GM12878 (cell line): ENCODE data around the gene FCAMR. TPM values are rescaled to one million over a fixed set of nuclear protein-coding genes. Genes with fewer than 3 reads are reported as not detected.

ENCODE experiments used
- ATAC-seq: fragments of 200-7000 bp; cut with Tn5 transposase; 3 replicates; pipeline ENCODE4 v1.9.1; 2020; ENCODE audit warnings: mild to moderate bottlenecking, moderate library complexity
- BruUV-seq: library from RNA; stranded (reverse); fragments of 400-500 nt; replicated peaks from 2 replicates; lab custom pipeline; 2021; lab: Mats Ljungman, UMichigan
- CTCF ChIA-PET: fragments of 300-600 bp; sonication (Branson Sonifier 250); formaldehyde crosslinking; extraction: SDS; loops from one replicate; lab custom pipeline; 2021; ENCODE audit warnings: inconsistent platforms; lab: Yijun Ruan, JAX
- POLR2A ChIA-PET: fragments of 350-600 bp; formaldehyde crosslinking; extraction: SDS; loops from one replicate; lab custom pipeline; 2021; ENCODE audit warnings: inconsistent platforms; lab: Charles Lee
- RAD21 ChIA-PET: fragments of 300-600 bp; sonication (Branson Sonifier 250); formaldehyde crosslinking; loops from one replicate; lab custom pipeline; 2023; ENCODE audit warnings: antibody characterized with exemption; ENCODE audit not compliant: unreplicated experiment; lab: Charles Lee
- SMC1A ChIA-PET: fragments of 300-600 bp; sonication (Branson Sonifier 250); formaldehyde crosslinking; loops from one replicate; lab custom pipeline; 2023; ENCODE audit not compliant: unreplicated experiment, uncharacterized antibody; lab: Charles Lee
- DNase-seq: peaks from one replicate; pipeline ENCODE4 v3.0.0-alpha.2; 2011; ENCODE audit warnings: low read depth, low spot score
- FAIRE-seq: peaks from 3 replicates; lab custom pipeline; 2011; peaks lifted over from hg19 to GRCh38; lab: Jason Lieb, UNC
- H2AFZ ChIP-seq: 2 replicates; pipeline ENCODE4 v1.6.0; 2011; ENCODE audit warnings: low read depth, low read length, control low read depth; ENCODE audit not compliant: control insufficient read depth
- H3K27ac ChIP-seq: 2 replicates; pipeline ENCODE4 v1.5.1; 2011; ENCODE audit warnings: control low read depth; ENCODE audit not compliant: control insufficient read depth, insufficient read depth
- H3K27me3 ChIP-seq, 2 experiments: replicated peaks in 1 of 2; 2 replicates each; pipeline versions ENCODE4 v1.6.0 to v1.6.1; 2011; ENCODE audit warnings: low read length in 1 of 2; ENCODE audit not compliant: control insufficient read depth in 2 of 2, insufficient read depth in 2 of 2
- H3K36me3 ChIP-seq, 2 experiments: 2 replicates each; pipeline ENCODE4 v1.5.1; 2011; ENCODE audit warnings: low read length in 1 of 2; ENCODE audit not compliant: control insufficient read depth in 2 of 2, insufficient read depth in 2 of 2
- H3K4me1 ChIP-seq: 2 replicates; pipeline ENCODE4 v1.6.1; 2011; ENCODE audit warnings: mild to moderate bottlenecking, low read length, moderate library complexity, mixed read lengths; ENCODE audit not compliant: control insufficient read depth, insufficient read depth
- H3K4me2 ChIP-seq: 2 replicates; pipeline ENCODE4 v1.6.0; 2011; ENCODE audit warnings: control low read depth; ENCODE audit not compliant: control insufficient read depth, insufficient read depth
- H3K4me3 ChIP-seq: fragments of 200-600 bp; sonication (generic); 2 replicates; pipeline ENCODE4 v1.5.1; 2016
- H3K79me2 ChIP-seq: 2 replicates; pipeline ENCODE4 v1.6.0; 2011; ENCODE audit warnings: low read length; ENCODE audit not compliant: control insufficient read depth, insufficient read depth
- H3K9ac ChIP-seq: 2 replicates; pipeline ENCODE4 v1.8.0; 2011; ENCODE audit warnings: low read length, control low read depth, mixed read lengths; ENCODE audit not compliant: control insufficient read depth, insufficient read depth
- H3K9me3 ChIP-seq: replicated peaks from 3 replicates; pipeline ENCODE4 v1.5.1; 2011; ENCODE audit warnings: mild to moderate bottlenecking, low read length; ENCODE audit not compliant: control insufficient read depth, insufficient read depth
- H4K20me1 ChIP-seq: 2 replicates; pipeline ENCODE4 v1.6.0; 2011; ENCODE audit not compliant: control insufficient read depth, insufficient read depth
- BMI1 ChIP-seq: fragments of 450-650 bp; IDR thresholded peaks from 2 replicates; pipeline ENCODE4 v1.6.1; 2016; ENCODE audit warnings: mild to moderate bottlenecking, moderate library complexity, borderline replicate concordance
- CUX1 ChIP-seq: IDR thresholded peaks from 2 replicates; pipeline ENCODE4 v1.6.1; 2012; ENCODE audit warnings: improper control_type of control experiment, low read depth, low read length; ENCODE audit not compliant: insufficient replicate concordance
- DPF2 ChIP-seq: fragments of 450-650 bp; IDR thresholded peaks from 2 replicates; pipeline ENCODE4 v1.6.1; 2017; ENCODE audit warnings: mild to moderate bottlenecking
- NFYB ChIP-seq: IDR thresholded peaks from 2 replicates; pipeline ENCODE4 v1.6.1; 2011; ENCODE audit warnings: low read depth, mild to moderate bottlenecking, low read length, improper control_type of control experiment, moderate library complexity; ENCODE audit not compliant: insufficient read depth
- POLR2A ChIP-seq: IDR thresholded peaks from 2 replicates; pipeline ENCODE4 v1.6.1; 2011; ENCODE audit warnings: low read depth, mild to moderate bottlenecking, low read length
- RUNX3 ChIP-seq: IDR thresholded peaks from 2 replicates; pipeline ENCODE4 v1.6.1; 2012; ENCODE audit warnings: low read length, inconsistent platforms
- SP1 ChIP-seq: IDR thresholded peaks from one replicate; pipeline ENCODE4 v1.6.1; 2011; ENCODE audit warnings: low read depth, low read length
- STAT3 ChIP-seq: IDR thresholded peaks from 2 replicates; pipeline ENCODE4 v1.6.1; 2011; ENCODE audit warnings: low read depth, low read length, improper control_type of control experiment
- WGBS: methylation state at CpG from one replicate; pipeline ENCODE4 v1.1.6; 2016; ENCODE audit warnings: low lambda C conversion rate; ENCODE audit not compliant: insufficient replicate concordance, insufficient coverage; ENCODE audit errors: missing lambda C conversion rate; 5-methylcytosine and 5-hydroxymethylcytosine counted together
- in situ Hi-C: fragments of 300-500 bp; cut with MboI; formaldehyde crosslinking; loops from 9 replicates; pipeline ENCODE4 v1.14.3; 2018; ENCODE audit warnings: mixed read lengths
- intact Hi-C: fragments of 100-400 bp; cut with micrococcal nuclease; formaldehyde crosslinking; loops from one replicate; pipeline ENCODE4 v1.14.2; 2022; ENCODE audit not compliant: unreplicated experiment
- polyA plus RNA-seq, 11 experiments: library from polyadenylated mRNA; depleted of rRNA in 4 of 11; unstranded in 6 of 11; stranded (reverse) in 5 of 11; fragments of >200 nt; fragmentation: Nextera tagmentation in 4 of 11; fragmentation: Illumina TruSeq in 1 of 11; extraction: Ambion mirVana in 4 of 11; extraction: Trizol in 1 of 11; gene quantifications; 1 replicate in 1 of 11; 2 replicates in 10 of 11; pipeline versions ENCODE4 v1.2.1 to v1.2.3, GENCODE V29; 2011 to 2016; ENCODE audit warnings: inconsistent platforms in 2 of 11, missing spikeins in 2 of 11, low read depth in 1 of 11
- total RNA-seq, 4 experiments: library from RNA; depleted of rRNA in 3 of 4; stranded (reverse); fragments of >200 nt in 3 of 4; fragmentation: Illumina TruSeq in 1 of 4; extraction: Trizol in 1 of 4; gene quantifications; 2 replicates each; pipeline versions ENCODE4 v1.2.1 to v1.2.3, GENCODE V29; 2013 to 2021
- TF ChIP-seq, protein P1 (sequence below): fragments of 450-650 bp; IDR thresholded peaks from 2 replicates; pipeline ENCODE4 v1.6.1; 2016; ENCODE audit warnings: mild to moderate bottlenecking

Gene FCAMR
- total and polyA plus RNA-seq, 10 of the 15 experiments (the other 5 are each of a cell fraction or from before 2014, with no cell fraction given), result 0.04 to 0.15 (median 0.06) TPM; not detected in 3

DNA sequence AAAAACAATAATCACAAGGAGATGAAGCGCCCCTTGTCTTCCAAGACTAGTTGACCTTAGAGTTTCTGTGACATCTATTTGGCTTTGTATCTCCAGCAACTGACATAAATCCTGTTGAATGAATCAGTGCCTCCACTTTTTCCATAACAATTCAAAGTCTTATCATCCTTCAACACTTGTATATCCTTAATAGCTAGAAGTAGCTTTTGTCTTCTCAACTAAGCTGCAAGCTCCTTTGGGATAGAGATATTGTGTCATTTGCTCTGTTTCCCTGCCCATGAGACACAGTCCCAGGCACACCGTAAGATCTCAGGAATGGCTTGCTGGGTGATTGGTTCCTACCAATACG lies 29.7 kb downstream of the FCAMR start:
- H3K79me2 ChIP-seq, result no peaks in the 10 kb centered on the region
- ChIA-PET SMC1A (interaction anchor here (0.6 to 1.4 kb wide), 7 partner anchors 9 to 221 kb away, joined by 3 read pairs; partner anchors contain the start of gene IL20), RAD21 (interaction anchor here (1.4 kb wide), 1 partner anchor 29 kb away, joined by 3 read pairs; no protein-coding TSS in a partner anchor), CTCF (interaction anchor here (1.4 to 4.7 kb wide), 5 partner anchors 8 to 309 kb away, joined by 4 to 29 read pairs (median 12); no protein-coding TSS in a partner anchor)
- no peak for DNase-seq
- H3K27ac ChIP-seq, result no peak overlapping the region
- 54% methylated on average over 3 of the region's 3 CpGs for WGBS
- no peak overlapping the region for H3K4me2 ChIP-seq
- H3K9me3 ChIP-seq, result no peaks in the 10 kb centered on the region
- H3K4me3 ChIP-seq, result no peak overlapping the region
- H3K4me1 ChIP-seq, result no peaks in the 10 kb centered on the region
- TF ChIP-seq SP1 (no peak), POLR2A (no peak), RUNX3 (no peak), DPF2 (no peak), STAT3 (no peak), NFYB (no peak), BMI1 (no peak), CUX1 (no peak)
- TF ChIP-seq, protein P1, sequence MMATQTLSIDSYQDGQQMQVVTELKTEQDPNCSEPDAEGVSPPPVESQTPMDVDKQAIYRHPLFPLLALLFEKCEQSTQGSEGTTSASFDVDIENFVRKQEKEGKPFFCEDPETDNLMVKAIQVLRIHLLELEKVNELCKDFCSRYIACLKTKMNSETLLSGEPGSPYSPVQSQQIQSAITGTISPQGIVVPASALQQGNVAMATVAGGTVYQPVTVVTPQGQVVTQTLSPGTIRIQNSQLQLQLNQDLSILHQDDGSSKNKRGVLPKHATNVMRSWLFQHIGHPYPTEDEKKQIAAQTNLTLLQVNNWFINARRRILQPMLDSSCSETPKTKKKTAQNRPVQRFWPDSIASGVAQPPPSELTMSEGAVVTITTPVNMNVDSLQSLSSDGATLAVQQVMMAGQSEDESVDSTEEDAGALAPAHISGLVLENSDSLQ, result no peak
- TF ChIP-seq, all 136 proteins: peak for 0
- in situ Hi-C loops (no loop called here), intact Hi-C loops (no loop called here)
- Histone ChIP-seq H3K27me3 (no peaks in the 10 kb centered on the region), H4K20me1 (no peaks in the 10 kb centered on the region), H3K36me3 (no peaks in the 10 kb centered on the region), H2AFZ (no peak overlapping the region), H3K9ac (no peak overlapping the region)
- ATAC-seq (no peak), FAIRE-seq (no peak)
- no TSS peak for BruUV-seq
- POLR2A ChIA-PET, result no interaction called here
